Right forelimb (tissue), 1 donor: Measurements from ENCODE around the gene TUBA3C.

Experiments used
- DNase-seq: peaks from one replicate; pipeline ENCODE4 v3.0.0-alpha.2; 2018

The TUBA3C gene

GRCh38 chr13:19159761-19160420 is 21.7 kb downstream of the TUBA3C start:
- DNase-seq: no peak

- DNase-seq: no peak
Observed at GRCh38 chr13:19159181-19159580, 22.4 kb downstream of the TUBA3C start.

- no peak for DNase-seq
Observed at GRCh38 chr13:19158526-19159174, 23.0 kb downstream of the TUBA3C start.

GRCh38 chr13:19158006-19158405 is 23.6 kb downstream of the TUBA3C start:
- no peak for DNase-seq

- no peak for DNase-seq
Observed at GRCh38 chr13:19157461-19157860, 24.2 kb downstream of the TUBA3C start.

- no peak for DNase-seq
Observed at GRCh38 chr13:19156013-19156825, 25.4 kb downstream of the TUBA3C start.

GRCh38 chr13:19155321-19155861 is 26.2 kb downstream of the TUBA3C start:
- DNase-seq: no peak

- no peak for DNase-seq
Observed at GRCh38 chr13:19154843-19155242, 26.8 kb downstream of the TUBA3C start.

- no peak for DNase-seq
Observed at GRCh38 chr13:19153782-19154450, 27.7 kb downstream of the TUBA3C start.

- DNase-seq: no peak
Observed at GRCh38 chr13:19152403-19152802, 29.2 kb downstream of the TUBA3C start.

GRCh38 chr13:19151581-19152263 is 29.9 kb downstream of the TUBA3C start:
- no peak for DNase-seq

- DNase-seq: no peak
Observed at GRCh38 chr13:19150712-19151228, 30.9 kb downstream of the TUBA3C start.

- DNase-seq: no peak
Observed at GRCh38 chr13:19150226-19150625, 31.4 kb downstream of the TUBA3C start.

GRCh38 chr13:19148561-19148960 is 33.1 kb downstream of the TUBA3C start:
- no peak for DNase-seq
